Esophagus muscularis mucosa (tissue), 4 donors: ENCODE measurements around the gene BNC2. TPM values are rescaled to one million over a fixed set of nuclear protein-coding genes. Genes with fewer than 3 reads are reported as not detected.

Experiments used
- DNase-seq: peaks from one replicate; pipeline ENCODE4 v3.0.0-alpha.2; 2017; ENCODE audit errors: extremely low spot score
- H3K27ac ChIP-seq, 4 donors: fragments of 200-600 bp; sonication (generic); replicated peaks in 1 of 4; 1 replicate in 3 of 4; 2 replicates in 1 of 4; pipeline ENCODE4 v1.5.1; 2016 to 2019; ENCODE audit warnings: mild to moderate bottlenecking in 1 of 4
- H3K27me3 ChIP-seq, 4 donors: fragments of 200-600 bp; sonication (generic); one replicate each; pipeline versions ENCODE4 v1.5.1 to v1.6.0; 2016 to 2019
- H3K36me3 ChIP-seq, 4 donors: fragments of 200-600 bp; sonication (generic); one replicate each; pipeline ENCODE4 v1.5.1; 2016 to 2019
- H3K4me1 ChIP-seq, 4 donors: fragments of 200-600 bp; sonication (generic); one replicate each; pipeline ENCODE4 v1.5.1; 2016 to 2019
- H3K4me3 ChIP-seq, 4 donors: fragments of 200-600 bp; sonication (generic); 1 replicate in 2 of 4; 2 replicates in 2 of 4; pipeline ENCODE4 v1.5.1; 2016 to 2019; ENCODE audit warnings: mild to moderate bottlenecking in 4 of 4, moderate library complexity in 1 of 4
- H3K9me3 ChIP-seq, 4 donors: fragments of 200-600 bp; sonication (generic); 1 replicate in 3 of 4; 2 replicates in 1 of 4; pipeline ENCODE4 v1.5.1; 2016 to 2019
- EP300 ChIP-seq: sonication (generic); formaldehyde crosslinking; IDR thresholded peaks from one replicate; pipeline ENCODE4 v1.6.1; 2017; ENCODE audit warnings: antibody characterized with exemption
- POLR2A ChIP-seq: fragments of 450-650 bp; IDR thresholded peaks from one replicate; pipeline ENCODE4 v1.6.1; 2017; ENCODE audit warnings: antibody characterized with exemption, moderate library complexity, mild to moderate bottlenecking, low read depth
- POLR2AphosphoS5 ChIP-seq, 2 donors: sonication (generic); formaldehyde crosslinking; IDR thresholded peaks; one replicate each; pipeline ENCODE4 v1.6.1; 2017; ENCODE audit warnings: antibody characterized with exemption in 2 of 2
- WGBS: methylation state at CpG from one replicate; pipeline ENCODE4 v1.1.5; 2018; 5-methylcytosine and 5-hydroxymethylcytosine counted together
- intact Hi-C: fragments of 100-400 bp; cut with DNase I; formaldehyde crosslinking; loops from one replicate; pipeline ENCODE4 v1.15.1; 2023
- total RNA-seq, 4 donors: library from RNA; depleted of rRNA; stranded (reverse); fragments of >200 nt; gene quantifications; one replicate each; pipeline versions ENCODE4 v1.1.0 to v1.2.1, GENCODE V29; 2016
- TF ChIP-seq, protein P1 (sequence below), 3 experiments: fragments of 200-600 bp in 2 of 3; fragments of 450-650 bp in 1 of 3; sonication (generic) in 2 of 3; IDR thresholded peaks; one replicate each; pipeline ENCODE4 v1.5.1; 2017 to 2019; ENCODE audit warnings: antibody characterized with exemption in 3 of 3, mild to moderate bottlenecking in 2 of 3, moderate library complexity in 1 of 3

BNC2 gene
- total RNA-seq, 4 donors from 2014 or later = 95.3 to 138 (median 123) TPM

DNA sequence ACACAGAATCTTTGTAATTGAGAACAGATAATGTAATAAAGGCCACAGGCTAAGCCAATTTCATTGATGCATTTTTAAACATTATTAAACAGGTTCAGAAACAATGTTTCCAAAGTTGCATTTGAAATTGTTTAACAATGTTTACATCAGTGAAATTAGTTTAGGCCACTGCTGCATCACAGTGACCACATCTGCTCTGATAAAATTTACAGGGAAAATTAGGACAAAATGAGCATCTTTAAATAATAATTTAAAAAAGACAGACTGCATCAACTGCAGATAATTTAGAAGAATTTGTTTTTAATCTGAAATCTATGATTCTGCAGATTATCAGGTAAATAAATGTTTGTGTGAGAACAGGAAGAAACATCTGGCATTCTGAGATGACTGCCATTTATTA is 420.4 kb downstream of the BNC2 start:
- Histone ChIP-seq H3K36me3 (no peaks in the 10 kb centered on the region), H3K27me3 (no peaks in the 10 kb centered on the region), H3K9me3 (no peaks in the 10 kb centered on the region), H3K4me3 (no peak overlapping the region), H3K4me1 (peaks cover 0 to 19% (median 13%) of the 10 kb centered on the region in 4 donors), H3K27ac (no peak overlapping the region)
- DNase-seq = no peak
- intact Hi-C loops = no loop called here
- TF ChIP-seq POLR2A = no peak
- TF ChIP-seq POLR2AphosphoS5 (IDR thresholded peaks at IDR 0.05) = no peak
- TF ChIP-seq, protein P1, sequence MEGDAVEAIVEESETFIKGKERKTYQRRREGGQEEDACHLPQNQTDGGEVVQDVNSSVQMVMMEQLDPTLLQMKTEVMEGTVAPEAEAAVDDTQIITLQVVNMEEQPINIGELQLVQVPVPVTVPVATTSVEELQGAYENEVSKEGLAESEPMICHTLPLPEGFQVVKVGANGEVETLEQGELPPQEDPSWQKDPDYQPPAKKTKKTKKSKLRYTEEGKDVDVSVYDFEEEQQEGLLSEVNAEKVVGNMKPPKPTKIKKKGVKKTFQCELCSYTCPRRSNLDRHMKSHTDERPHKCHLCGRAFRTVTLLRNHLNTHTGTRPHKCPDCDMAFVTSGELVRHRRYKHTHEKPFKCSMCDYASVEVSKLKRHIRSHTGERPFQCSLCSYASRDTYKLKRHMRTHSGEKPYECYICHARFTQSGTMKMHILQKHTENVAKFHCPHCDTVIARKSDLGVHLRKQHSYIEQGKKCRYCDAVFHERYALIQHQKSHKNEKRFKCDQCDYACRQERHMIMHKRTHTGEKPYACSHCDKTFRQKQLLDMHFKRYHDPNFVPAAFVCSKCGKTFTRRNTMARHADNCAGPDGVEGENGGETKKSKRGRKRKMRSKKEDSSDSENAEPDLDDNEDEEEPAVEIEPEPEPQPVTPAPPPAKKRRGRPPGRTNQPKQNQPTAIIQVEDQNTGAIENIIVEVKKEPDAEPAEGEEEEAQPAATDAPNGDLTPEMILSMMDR (IDR thresholded peaks at IDR 0.05) = no peak
- no peak for TF ChIP-seq EP300

DNA sequence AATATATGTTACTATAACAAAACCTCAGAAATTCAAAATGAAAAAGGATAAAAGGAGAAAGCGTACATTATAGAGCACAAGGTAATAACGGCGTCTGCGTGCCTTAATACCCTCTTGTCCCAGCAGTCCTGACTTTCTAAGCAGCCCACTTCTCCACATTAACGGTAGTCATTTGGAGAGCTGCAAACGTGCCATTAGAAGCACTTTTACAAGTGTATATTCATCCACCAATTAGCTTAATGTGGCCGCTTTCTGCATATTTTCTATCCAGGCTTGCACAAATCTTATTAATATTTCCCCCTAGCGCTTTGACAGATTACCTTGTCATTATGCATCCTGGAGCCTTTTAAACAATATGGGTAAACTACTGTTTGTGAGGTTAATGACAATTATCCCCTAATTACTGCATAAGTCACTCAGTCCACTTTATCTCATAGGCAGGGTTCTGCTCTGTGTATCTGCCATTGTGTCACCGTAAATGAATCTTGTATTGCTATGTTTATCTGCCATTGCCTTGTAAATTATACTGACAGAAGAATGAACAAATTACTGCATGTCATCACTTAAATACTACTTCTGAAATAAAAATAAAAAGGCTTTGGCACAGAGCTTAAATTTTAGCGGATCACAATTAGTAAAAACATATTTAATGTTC is 421.3 kb downstream of the BNC2 start:
- TF ChIP-seq POLR2AphosphoS5 (IDR thresholded peaks at IDR 0.05) (no peak), POLR2A (no peak), EP300 (no peak)
- TF ChIP-seq, protein P1 (IDR thresholded peaks at IDR 0.05) = no peak
- 89% methylated on average over 10 of the region's 10 CpGs for WGBS
- H3K36me3 ChIP-seq = no peaks in the 10 kb centered on the region
- H3K27ac ChIP-seq = no peak overlapping the region
- no peak overlapping the region for H3K4me3 ChIP-seq
- DNase-seq = no peak
- intact Hi-C loops = no loop called here
- peaks cover 0 to 22% (median 13%) of the 10 kb centered on the region in 4 donors for H3K4me1 ChIP-seq
- H3K27me3 ChIP-seq = no peaks in the 10 kb centered on the region
- H3K9me3 ChIP-seq = no peaks in the 10 kb centered on the region

DNA sequence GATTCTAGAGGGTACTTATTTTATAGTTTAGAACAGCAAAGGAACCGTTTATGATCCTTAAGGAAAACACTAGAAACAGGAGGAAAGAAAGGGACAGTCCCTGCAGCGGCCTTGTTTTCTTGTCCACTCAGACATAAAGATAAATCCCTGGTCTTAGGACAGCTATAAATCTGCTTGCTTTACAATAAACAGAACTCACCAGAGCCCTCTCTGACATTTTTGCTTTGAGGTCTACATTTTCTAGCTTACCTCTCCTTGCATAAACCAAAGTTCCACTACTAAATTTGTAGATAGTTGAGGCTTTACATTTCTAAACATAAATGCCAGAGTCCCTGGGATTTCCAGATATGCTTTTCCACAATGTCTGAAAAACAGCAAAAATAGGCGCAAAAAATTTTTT is 422.5 kb downstream of the BNC2 start:
- TF ChIP-seq EP300 (no peak), POLR2AphosphoS5 (IDR thresholded peaks at IDR 0.05) (no peak), POLR2A (no peak)
- TF ChIP-seq, protein P1 (IDR thresholded peaks at IDR 0.05) = no peak
- no peak for DNase-seq
- Histone ChIP-seq H3K4me3 (no peak overlapping the region), H3K4me1 (peaks cover 0 to 21% (median 15%) of the 10 kb centered on the region in 4 donors), H3K27me3 (no peaks in the 10 kb centered on the region), H3K27ac (no peak overlapping the region), H3K36me3 (no peaks in the 10 kb centered on the region), H3K9me3 (no peaks in the 10 kb centered on the region)
- intact Hi-C loops = no loop called here
- WGBS = 95% methylated on average over 3 of the region's 3 CpGs

DNA sequence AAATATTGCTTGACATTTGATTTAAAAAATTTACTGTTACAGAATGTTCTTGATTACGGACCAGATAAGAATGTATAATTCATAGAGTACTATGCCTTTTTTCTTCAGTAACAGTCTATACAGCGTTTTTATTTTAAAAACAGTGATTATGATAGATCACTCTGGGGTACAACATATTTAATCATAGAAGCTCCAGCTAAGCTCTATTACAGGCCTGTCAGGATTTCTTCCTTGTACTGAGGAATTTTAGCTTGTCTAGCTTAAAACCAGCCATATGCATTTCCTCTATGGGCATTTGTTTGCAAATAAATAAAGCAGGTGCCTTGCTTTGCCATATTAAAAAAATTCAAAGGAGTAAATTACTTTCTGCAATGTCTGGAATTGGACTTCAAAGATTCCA is 423.8 kb downstream of the BNC2 start:
- TF ChIP-seq POLR2A = no peak
- TF ChIP-seq POLR2AphosphoS5 (IDR thresholded peaks at IDR 0.05) = no peak
- TF ChIP-seq, protein P1 (IDR thresholded peaks at IDR 0.05) = no peak
- no peaks in the 10 kb centered on the region for H3K36me3 ChIP-seq
- intact Hi-C loops = no loop called here
- H3K27ac ChIP-seq = no peak overlapping the region
- 76% methylated on average over 2 of the region's 2 CpGs for WGBS
- no peak overlapping the region for H3K4me3 ChIP-seq
- no peaks in the 10 kb centered on the region for H3K27me3 ChIP-seq
- no peaks in the 10 kb centered on the region for H3K9me3 ChIP-seq
- no peak for DNase-seq
- peaks cover 0 to 31% (median 27%) of the 10 kb centered on the region in 4 donors for H3K4me1 ChIP-seq
